H1 (cell line): ENCODE data around the gene ENPP7. TPM values are rescaled to one million over a fixed set of nuclear protein-coding genes. Genes with fewer than 3 reads are reported as not detected.

ENCODE experiments used
- CTCF ChIA-PET: fragments of 300-600 bp; sonication (Branson Sonifier 250); formaldehyde crosslinking; loops from one replicate; lab custom pipeline; 2021; ENCODE audit not compliant: partially characterized antibody; lab: Charles Lee
- POLR2A ChIA-PET: fragments of 300-600 bp; sonication (Branson Sonifier 250); formaldehyde crosslinking; loops from one replicate; lab custom pipeline; 2021; ENCODE audit warnings: inconsistent platforms; ENCODE audit not compliant: partially characterized antibody; lab: Charles Lee
- DNase-seq, 2 experiments: peaks; one replicate each; pipeline versions ENCODE4 v3.0.0 to v3.0.0-alpha.2; 2010 to 2022; ENCODE audit warnings: low spot score in 2 of 2, low read depth in 1 of 2, mixed read lengths in 1 of 2
- FAIRE-seq: peaks from 2 replicates; lab custom pipeline; 2011; peaks lifted over from hg19 to GRCh38; lab: Jason Lieb, UNC
- H2AFZ ChIP-seq: 2 replicates; pipeline ENCODE4 v1.8.1; 2012; ENCODE audit warnings: low read length, inconsistent platforms
- H2AK5ac ChIP-seq: 2 replicates; pipeline ENCODE4 v1.6.1; 2013; ENCODE audit warnings: low read depth, low read length
- H2BK120ac ChIP-seq: replicated peaks from 2 replicates; pipeline ENCODE3; 2013; ENCODE audit warnings: low read depth, low read length, inconsistent platforms
- H2BK12ac ChIP-seq: 2 replicates; pipeline ENCODE4 v1.6.1; 2013; ENCODE audit warnings: low read depth, low read length
- H2BK15ac ChIP-seq: 2 replicates; pipeline ENCODE4 v1.6.1; 2013; ENCODE audit warnings: low read length
- H2BK20ac ChIP-seq: 2 replicates; pipeline ENCODE4 v1.6.1; 2013; ENCODE audit warnings: low read length
- H2BK5ac ChIP-seq: 2 replicates; pipeline ENCODE4 v1.6.1; 2013; ENCODE audit warnings: low read depth, low read length
- H3K14ac ChIP-seq: 2 replicates; pipeline ENCODE4 v1.6.1; 2013; ENCODE audit warnings: inconsistent platforms; ENCODE audit not compliant: insufficient read length
- H3K18ac ChIP-seq: 2 replicates; pipeline ENCODE4 v1.6.1; 2013; ENCODE audit warnings: low read length; ENCODE audit errors: extremely low read depth
- H3K23ac ChIP-seq: 2 replicates; pipeline ENCODE4 v1.6.1; 2013; ENCODE audit warnings: inconsistent platforms; ENCODE audit not compliant: insufficient read length
- H3K23me2 ChIP-seq: 2 replicates; pipeline ENCODE4 v1.6.1; 2013; ENCODE audit warnings: low read depth, low read length
- H3K27ac ChIP-seq: 2 replicates; pipeline ENCODE4 v1.6.1; 2011; ENCODE audit warnings: low read depth, low read length, inconsistent platforms
- H3K27me3 ChIP-seq, 4 experiments: replicated peaks in 1 of 4; 1 replicate in 1 of 4; 2 replicates in 3 of 4; pipeline versions ENCODE4 v1.6.1 to v1.8.1; 2011 to 2013; ENCODE audit warnings: low read length in 3 of 4, mild to moderate bottlenecking in 3 of 4, inconsistent platforms in 2 of 4, mixed read lengths in 2 of 4, moderate library complexity in 1 of 4; ENCODE audit not compliant: control insufficient read depth in 3 of 4, insufficient read depth in 3 of 4; ENCODE audit errors: extremely low read depth in 1 of 4
- H3K36me3 ChIP-seq, 4 experiments: 2 replicates each; pipeline versions ENCODE4 v1.6.1 to v1.8.1; 2011 to 2013; ENCODE audit warnings: mild to moderate bottlenecking in 4 of 4, low read length in 3 of 4, moderate library complexity in 2 of 4, control low read depth in 1 of 4, inconsistent platforms in 1 of 4; ENCODE audit not compliant: insufficient read depth in 4 of 4, control insufficient read depth in 2 of 4
- H3K4ac ChIP-seq: replicated peaks from 2 replicates; pipeline ENCODE3; 2013; ENCODE audit warnings: low read length, low read depth, mixed read lengths, inconsistent platforms; ENCODE audit not compliant: insufficient read length
- H3K4me1 ChIP-seq, 4 experiments: replicated peaks in 1 of 4; 1 replicate in 1 of 4; 2 replicates in 3 of 4; pipeline versions ENCODE4 v1.6.1 to v1.8.1; 2011 to 2013; ENCODE audit warnings: low read length in 3 of 4, inconsistent platforms in 2 of 4, mixed read lengths in 1 of 4; ENCODE audit not compliant: insufficient read depth in 4 of 4, control insufficient read depth in 3 of 4
- H3K4me2 ChIP-seq, 2 experiments: 2 replicates each; pipeline versions ENCODE4 v1.6.1 to v1.8.1; 2011 to 2013; ENCODE audit warnings: low read depth in 2 of 2, low read length in 2 of 2, control low read depth in 1 of 2, inconsistent platforms in 1 of 2, mild to moderate bottlenecking in 1 of 2; ENCODE audit not compliant: insufficient read depth in 1 of 2
- H3K4me3 ChIP-seq, 4 experiments: fragments of 200-600, 300-600 bp in 1 of 4; sonication (generic), shearing (Covaris generic), sonication (Bioruptor Twin) in 1 of 4; 2 replicates each; pipeline versions ENCODE4 v1.5.1 to v1.8.1; 2011 to 2016; ENCODE audit warnings: low read length in 4 of 4, low read depth in 3 of 4, control low read depth in 2 of 4, inconsistent platforms in 2 of 4, mild to moderate bottlenecking in 2 of 4, mixed read lengths in 1 of 4, moderate library complexity in 1 of 4; ENCODE audit not compliant: insufficient read depth in 2 of 4; ENCODE audit errors: extremely low read depth in 1 of 4
- H3K56ac ChIP-seq: replicated peaks from 2 replicates; pipeline ENCODE3; 2013; ENCODE audit warnings: low read depth, mild to moderate bottlenecking, mixed read lengths, low read length, inconsistent platforms; ENCODE audit not compliant: insufficient read length
- H3K79me1 ChIP-seq: 2 replicates; pipeline ENCODE4 v1.6.1; 2013; ENCODE audit warnings: low read depth, low read length, control low read depth
- H3K79me2 ChIP-seq, 2 experiments: 2 replicates each; pipeline versions ENCODE4 v1.6.1 to v1.8.1; 2012 to 2013; ENCODE audit warnings: low read length in 2 of 2, mild to moderate bottlenecking in 2 of 2, inconsistent platforms in 1 of 2; ENCODE audit not compliant: insufficient read depth in 2 of 2, control insufficient read depth in 1 of 2
- H3K9ac ChIP-seq, 4 experiments: replicated peaks in 1 of 4; 1 replicate in 1 of 4; 2 replicates in 3 of 4; pipeline versions ENCODE4 v1.6.1 to v1.8.1; 2011 to 2013; ENCODE audit warnings: low read depth in 3 of 4, low read length in 3 of 4, control low read depth in 2 of 4, mild to moderate bottlenecking in 2 of 4, moderate library complexity in 2 of 4, inconsistent platforms in 1 of 4; ENCODE audit errors: extremely low read depth in 1 of 4
- H3K9me3 ChIP-seq, 2 experiments: 2 replicates each; pipeline versions ENCODE4 v1.6.1 to v1.8.1; 2012 to 2013; ENCODE audit warnings: mild to moderate bottlenecking in 2 of 2, moderate library complexity in 2 of 2, control low read depth in 1 of 2, inconsistent platforms in 1 of 2, low read depth in 1 of 2, low read length in 1 of 2, mixed read lengths in 1 of 2; ENCODE audit not compliant: insufficient read depth in 2 of 2
- H4K20me1 ChIP-seq, 2 experiments: replicated peaks in 1 of 2; 2 replicates each; pipeline versions ENCODE3 to v1.8.1; 2011 to 2013; ENCODE audit warnings: inconsistent platforms in 2 of 2, low read length in 2 of 2, mild to moderate bottlenecking in 1 of 2; ENCODE audit not compliant: insufficient read depth in 2 of 2, control insufficient read depth in 1 of 2
- H4K5ac ChIP-seq: 2 replicates; pipeline ENCODE4 v1.6.1; 2013; ENCODE audit warnings: low read length, low read depth, mixed read lengths, inconsistent platforms; ENCODE audit not compliant: insufficient read length
- H4K8ac ChIP-seq: 2 replicates; pipeline ENCODE4 v1.8.0; 2013; ENCODE audit warnings: mild to moderate bottlenecking, moderate library complexity, low read length, inconsistent platforms; ENCODE audit not compliant: insufficient read depth; ENCODE audit errors: extremely low read depth
- H4K91ac ChIP-seq: replicated peaks from 2 replicates; pipeline ENCODE3; 2013; ENCODE audit warnings: low read length, mixed read lengths, inconsistent platforms; ENCODE audit not compliant: insufficient read length
- CHD1 ChIP-seq: IDR thresholded peaks from 2 replicates; pipeline ENCODE4 v1.6.1; 2012; ENCODE audit warnings: low read depth, low read length, improper control_type of control experiment
- E2F6 ChIP-seq: IDR thresholded peaks from 2 replicates; pipeline ENCODE4 v1.6.1; 2012; ENCODE audit warnings: inconsistent platforms
- EZH2 ChIP-seq: fragments of 200-600 bp; sonication (generic); IDR thresholded peaks from 2 replicates; pipeline ENCODE4 v1.7.1; 2012; ENCODE audit warnings: low read depth, mild to moderate bottlenecking, moderate library complexity, low read length, inconsistent platforms; ENCODE audit not compliant: severe bottlenecking
- POLR2AphosphoS5 ChIP-seq: IDR thresholded peaks from 2 replicates; pipeline ENCODE4 v1.6.1; 2011; ENCODE audit warnings: low read depth, low read length
- RBBP5 ChIP-seq: IDR thresholded peaks from 2 replicates; pipeline ENCODE4 v1.7.1; 2012; ENCODE audit warnings: low read depth, mild to moderate bottlenecking, inconsistent platforms, low read length, moderate library complexity, borderline replicate concordance
- SUZ12 ChIP-seq: fragments of 200-600 bp; sonication (generic); IDR thresholded peaks from 2 replicates; pipeline ENCODE4 v1.6.1; 2012; ENCODE audit warnings: mild to moderate bottlenecking, inconsistent platforms, low read length, moderate library complexity, mixed read lengths
- YY1 ChIP-seq: IDR thresholded peaks from 2 replicates; pipeline ENCODE4 v1.6.1; 2011; ENCODE audit warnings: low read depth, mild to moderate bottlenecking, low read length
- WGBS, 2 experiments: shearing (Covaris generic) in 1 of 2; methylation state at CpG; one replicate each; pipeline versions ENCODE4 v1.1.6 to v1.1.7; 2013 to 2015; ENCODE audit warnings: low lambda C conversion rate in 2 of 2, mixed read lengths in 2 of 2, inconsistent platforms in 1 of 2, low coverage in 1 of 2, missing lambda C conversion rate in 1 of 2; ENCODE audit not compliant: insufficient replicate concordance in 2 of 2, insufficient coverage in 1 of 2, insufficient read length in 1 of 2; ENCODE audit errors: extremely low coverage in 1 of 2, missing lambda C conversion rate in 1 of 2; 5-methylcytosine and 5-hydroxymethylcytosine counted together
- polyA plus RNA-seq, 7 experiments: library from polyadenylated mRNA; depleted of rRNA in 3 of 7; stranded (reverse) in 5 of 7; unstranded in 2 of 7; fragments of >200 nt in 5 of 7; fragments of 200-250 nt in 2 of 7; gene quantifications; 1 replicate in 5 of 7; 2 replicates in 1 of 7; 4 replicates in 1 of 7; pipeline versions ENCODE4 v1.2.1 to v1.2.3, GENCODE V29; 2011 to 2013; ENCODE audit warnings: missing spikeins in 2 of 7, mixed read lengths in 2 of 7
- total RNA-seq: library from RNA; stranded (reverse); fragmentation: NEBNext Ultra II Directional; extraction: Animal tissue kit (Norgen Biotek cat#: 25700); gene quantifications from 2 replicates; pipeline ENCODE4 v1.2.1, GENCODE V29; 2021

ENPP7 gene
- total and polyA plus RNA-seq, 2 of the 8 experiments (the other 6 are each of a cell fraction or from before 2014, with no cell fraction given): not detected

DNA sequence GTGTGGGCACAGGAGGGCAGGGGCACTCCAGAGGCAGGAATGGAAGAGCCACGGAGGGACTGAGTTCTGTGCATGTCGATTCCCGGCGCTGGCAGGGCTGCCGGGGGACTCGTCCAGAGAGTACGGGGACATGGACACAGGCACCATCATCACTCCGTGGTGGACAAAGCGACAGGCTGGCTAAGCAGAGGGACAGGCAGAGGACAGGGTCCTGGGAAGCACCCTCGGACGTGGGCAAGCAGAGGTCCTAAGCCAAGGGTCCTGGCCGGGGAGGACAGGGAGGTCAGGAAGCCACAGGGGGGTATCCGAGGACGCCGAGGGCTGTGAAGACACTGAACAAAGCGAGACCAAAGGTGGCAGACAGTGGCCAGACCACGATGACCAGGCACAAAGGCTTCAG, 44.3 kb upstream of the ENPP7 start:
- Histone ChIP-seq H4K8ac (no peak overlapping the region), H3K36me3 (no peaks in the 10 kb centered on the region), H2BK15ac (no peak overlapping the region), H4K20me1 (peaks cover 0 to 3% of the 10 kb centered on the region in 2 experiments), H3K27ac (no peak overlapping the region), H4K5ac (no peak overlapping the region), H2BK12ac (no peak overlapping the region), H3K27me3 (peaks cover 0 to 2% (median 1%) of the 10 kb centered on the region in 4 experiments; a peak in 3 of 7 replicates), H2BK20ac (no peak overlapping the region), H4K91ac (no peak overlapping the region), H3K79me1 (no peaks in the 10 kb centered on the region), H3K14ac (no peak overlapping the region), H3K56ac (no peak overlapping the region), H2AFZ (no peak overlapping the region), H3K4ac (no peak overlapping the region), H3K4me1 (peaks cover 5 to 10% (median 8%) of the 10 kb centered on the region in 4 experiments), H3K18ac (no peak overlapping the region), H2BK120ac (no peak overlapping the region), H3K4me3 (no peak overlapping the region), H3K23ac (no peak overlapping the region), H3K23me2 (no peaks in the 10 kb centered on the region; the same call in 1 of the 2 replicates), H2AK5ac (no peak overlapping the region), H3K79me2 (no peaks in the 10 kb centered on the region), H2BK5ac (no peak overlapping the region), H3K4me2 (no peak overlapping the region), H3K9ac (no peak overlapping the region), H3K9me3 (no peaks in the 10 kb centered on the region)
- DNase-seq (no peak), FAIRE-seq (no peak)
- ChIA-PET POLR2A (no interaction called here), CTCF (interaction anchor here (2.1 kb wide), 1 partner anchor 10 kb away, joined by 9 read pairs; no protein-coding TSS in a partner anchor)
- TF ChIP-seq SUZ12: no peak
- TF ChIP-seq EZH2: no peak
- TF ChIP-seq POLR2AphosphoS5: no peak
- no peak for TF ChIP-seq CHD1
- no peak for TF ChIP-seq E2F6
- no peak for TF ChIP-seq YY1
- TF ChIP-seq RBBP5: no peak
- WGBS, 2 experiments: 93% methylated on average over 17 of the region's 17 CpGs; no CpG with 5 or more reads in 1 of the 2 experiments
